IgD-negative memory B cell (primary cell): ENCODE data around the gene LHPP. TPM values are rescaled to one million over a fixed set of nuclear protein-coding genes. Genes with fewer than 3 reads are reported as not detected.

ENCODE experiments used
- H3K27ac Mint-ChIP-seq, 3 donors: one replicate each; pipeline ENCODE4 v1.8.0; 2020 to 2022; ENCODE audit warnings: mild to moderate bottlenecking in 3 of 3, mixed read lengths in 3 of 3, moderate library complexity in 1 of 3
- H3K27me3 Mint-ChIP-seq: one replicate; pipeline ENCODE4 v1.8.0; 2021; ENCODE audit warnings: mixed read lengths
- H3K36me3 Mint-ChIP-seq: one replicate; pipeline ENCODE4 v1.8.0; 2020; ENCODE audit warnings: mild to moderate bottlenecking, mixed read lengths
- H3K4me1 Mint-ChIP-seq, 3 donors: one replicate each; pipeline ENCODE4 v1.8.0; 2020 to 2022; ENCODE audit warnings: mixed read lengths in 3 of 3, mild to moderate bottlenecking in 1 of 3
- H3K4me3 Mint-ChIP-seq, 4 donors: one replicate each; pipeline ENCODE4 v1.8.0; 2020 to 2022; ENCODE audit warnings: mild to moderate bottlenecking in 4 of 4, mixed read lengths in 4 of 4, moderate library complexity in 3 of 4
- H3K9me3 Mint-ChIP-seq, 3 donors: one replicate each; pipeline ENCODE4 v1.8.0; 2020 to 2021; ENCODE audit warnings: mixed read lengths in 3 of 3, mild to moderate bottlenecking in 1 of 3
- polyA plus RNA-seq: library from polyadenylated mRNA; unstranded; fragments of 300-500 nt; fragmentation: Illumina TruSeq; gene quantifications from one replicate; pipeline ENCODE4 v1.2.3, GENCODE V29; 2021

LHPP gene
- polyA plus RNA-seq, 1 donor from 2014 or later, result 52.0 TPM

DNA sequence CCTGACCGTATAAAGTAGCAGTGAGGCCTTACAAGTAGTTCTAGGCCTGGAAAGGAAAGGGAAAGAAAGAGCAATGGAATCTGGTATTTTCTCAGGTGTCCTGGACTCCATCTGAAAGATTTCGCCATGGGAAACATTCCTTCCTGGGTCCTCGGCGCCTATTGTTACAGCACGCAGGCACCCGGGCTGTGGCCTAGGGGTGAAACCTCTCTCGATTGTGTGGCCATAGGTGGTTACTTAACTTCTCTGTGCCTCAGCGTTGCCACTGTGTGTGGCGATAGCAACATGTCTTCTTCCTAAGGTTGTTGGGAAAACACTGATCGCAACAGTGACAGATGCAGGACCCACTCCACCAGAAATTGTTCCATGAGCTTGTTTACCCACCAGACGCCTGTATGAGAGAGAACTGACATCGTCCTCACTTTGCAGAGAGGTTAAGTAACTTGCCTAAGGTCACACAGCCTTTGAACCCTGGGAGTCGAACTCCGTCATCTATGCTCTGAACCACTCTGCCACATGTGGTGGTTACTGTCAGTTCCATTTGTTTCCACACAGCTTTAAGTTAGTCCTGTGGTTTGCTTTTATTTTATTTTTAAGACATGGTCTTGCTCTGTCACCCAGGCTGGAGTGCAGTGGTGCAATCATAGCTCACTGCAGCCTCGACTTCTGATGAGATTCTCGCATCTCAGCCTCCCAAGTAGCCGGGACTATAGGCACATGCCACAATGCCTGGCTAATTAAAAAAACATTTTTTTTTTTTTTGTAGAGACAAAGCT is 73.4 kb downstream of the LHPP start:
- no peaks in the 10 kb centered on the region for H3K36me3 Mint-ChIP-seq
- H3K27me3 Mint-ChIP-seq, result no peaks in the 10 kb centered on the region
- no peaks in the 10 kb centered on the region for H3K9me3 Mint-ChIP-seq
- peak overlapping the region; percentile 87 to 97 (median 89) for H3K27ac Mint-ChIP-seq
- H3K4me1 Mint-ChIP-seq, result peaks cover 32 to 44% (median 36%) of the 10 kb centered on the region in 3 donors
- peak overlapping the region; percentile 35 to 82 (median 68) for H3K4me3 Mint-ChIP-seq

DNA sequence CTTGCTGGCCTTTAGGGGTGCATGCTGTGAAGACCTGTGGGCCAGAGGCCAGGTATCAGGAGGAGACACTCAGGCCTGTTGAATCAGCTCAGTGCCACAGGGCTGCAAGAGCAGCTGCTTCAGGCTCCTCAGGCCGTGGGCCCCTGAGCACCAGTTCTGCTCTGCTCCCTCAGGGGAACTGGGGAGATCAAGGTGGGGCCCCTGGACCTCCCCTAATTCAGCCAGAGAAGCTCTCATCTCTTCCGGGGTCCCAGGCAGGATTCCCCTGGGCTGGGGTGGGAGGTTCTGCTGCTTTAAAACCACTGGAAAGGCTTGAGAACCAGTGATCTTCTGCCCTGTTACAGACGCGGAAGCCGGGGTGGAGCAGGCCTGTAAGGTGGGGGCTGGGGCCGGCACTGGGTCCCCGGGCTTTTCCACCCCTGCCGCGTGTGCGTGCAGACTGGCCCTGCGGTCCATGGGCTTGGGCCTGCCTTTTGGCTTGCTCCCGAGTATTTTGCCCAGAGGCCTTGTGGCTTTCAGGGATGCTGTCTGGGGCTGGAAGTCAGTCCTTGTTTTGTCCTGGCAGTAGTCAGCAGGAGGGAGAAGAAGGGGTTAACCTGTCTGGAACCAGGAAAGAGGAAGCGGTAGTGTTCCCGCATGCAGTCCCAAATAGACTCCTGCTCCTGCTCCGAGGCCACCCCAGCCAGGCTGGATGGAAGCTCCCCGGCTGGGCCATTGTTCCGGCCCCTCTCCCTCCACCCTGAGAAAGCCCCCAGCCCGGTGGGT is 74.3 kb downstream of the LHPP start:
- Mint-ChIP-seq H3K4me1 (peaks cover 31 to 40% (median 37%) of the 10 kb centered on the region in 3 donors), H3K9me3 (no peaks in the 10 kb centered on the region)

DNA sequence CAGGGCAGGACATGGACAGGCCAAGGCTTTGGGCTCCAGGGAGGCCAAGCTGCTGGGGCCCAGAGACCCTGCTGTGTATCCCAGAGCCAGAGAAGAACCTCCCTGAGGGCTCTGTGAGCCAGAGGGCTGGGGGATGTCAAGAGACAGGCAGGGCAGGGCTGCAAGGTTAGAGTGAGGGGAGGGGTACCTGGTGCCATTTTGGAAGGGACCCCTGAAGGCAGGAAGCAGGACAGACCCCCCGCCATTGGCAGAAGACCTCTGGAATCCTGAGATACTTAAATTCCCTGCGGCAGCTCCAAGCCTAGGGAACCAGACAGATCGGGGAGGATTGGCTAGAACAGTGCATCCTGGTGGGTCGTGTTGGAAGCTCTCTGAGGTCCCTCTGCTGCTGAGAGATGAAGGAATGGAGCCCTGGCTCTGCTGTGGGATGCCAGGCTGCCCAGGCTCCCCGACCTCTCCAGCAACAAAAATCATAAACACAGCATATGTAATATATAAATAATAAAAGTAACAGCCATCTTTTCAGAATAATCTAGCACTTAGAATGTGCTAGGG is 75.0 kb downstream of the LHPP start:
- H3K27ac Mint-ChIP-seq, result peak overlapping the region; percentile 87 to 97 (median 89)
- H3K36me3 Mint-ChIP-seq, result no peaks in the 10 kb centered on the region
- H3K4me3 Mint-ChIP-seq, result peak overlapping the region in 2 of 4 donors; percentile 40 to 49
- no peaks in the 10 kb centered on the region for H3K9me3 Mint-ChIP-seq
- H3K27me3 Mint-ChIP-seq, result no peaks in the 10 kb centered on the region
- H3K4me1 Mint-ChIP-seq, result peaks cover 31 to 38% (median 37%) of the 10 kb centered on the region in 3 donors

More for the DNA sequence above, 74.3 kb downstream of the LHPP start:
- H3K27ac Mint-ChIP-seq, result peak overlapping the region; percentile 87 to 97 (median 89)
- no peaks in the 10 kb centered on the region for H3K36me3 Mint-ChIP-seq
- no peaks in the 10 kb centered on the region for H3K27me3 Mint-ChIP-seq
- peak overlapping the region in 3 of 4 donors; percentile 40 to 72 (median 46) for H3K4me3 Mint-ChIP-seq

DNA sequence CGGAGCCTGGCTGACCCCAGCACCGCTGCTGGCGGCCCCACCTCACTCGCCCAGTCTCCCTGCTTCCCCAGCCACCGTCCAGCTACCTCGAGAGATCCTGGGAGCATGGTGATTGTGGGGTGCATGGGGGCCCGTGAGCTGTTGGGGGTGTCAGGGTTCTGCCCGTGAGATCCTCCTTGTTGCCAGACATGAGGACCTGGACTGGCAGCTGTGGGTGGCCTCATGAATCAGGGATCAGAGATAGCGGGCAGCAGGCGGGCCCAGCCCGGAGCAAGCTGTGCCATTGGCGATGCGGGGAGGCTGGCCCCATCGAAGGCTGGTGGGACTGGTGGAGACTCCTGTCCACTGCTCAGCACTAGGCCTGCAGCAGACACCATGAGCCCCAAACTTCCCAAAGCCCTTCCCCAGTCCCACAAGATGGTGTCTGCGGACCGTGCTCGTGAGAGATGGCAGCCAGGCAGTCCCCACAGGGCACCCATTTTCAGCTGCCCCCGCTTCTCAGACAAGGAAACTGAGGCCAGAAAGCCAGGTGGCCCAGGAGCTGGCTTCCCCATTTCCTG is 75.6 kb downstream of the LHPP start:
- no peaks in the 10 kb centered on the region for H3K27me3 Mint-ChIP-seq
- peak overlapping the region in 2 of 3 donors; percentile 87 to 89 for H3K27ac Mint-ChIP-seq

DNA sequence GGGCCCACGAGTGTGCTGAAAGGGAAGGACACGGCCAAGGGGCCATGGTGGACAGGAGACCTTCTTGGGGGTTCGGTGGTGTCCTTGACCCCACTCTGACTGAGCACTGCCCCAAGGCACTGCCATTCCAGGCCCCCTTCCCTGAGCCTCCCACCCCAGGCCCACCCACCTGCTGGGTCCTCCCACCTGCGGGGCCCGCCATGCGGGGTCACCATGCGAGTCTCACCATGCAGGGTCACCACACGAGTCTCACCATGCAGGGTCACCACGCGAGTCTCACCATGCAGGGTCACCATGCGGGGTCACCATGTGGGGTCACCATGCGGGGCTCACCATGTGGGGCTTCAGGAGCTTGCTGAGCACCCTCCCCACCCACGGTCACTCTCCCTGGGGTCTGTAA is 76.3 kb downstream of the LHPP start:
- Mint-ChIP-seq H3K27ac (no peak overlapping the region), H3K9me3 (no peaks in the 10 kb centered on the region), H3K36me3 (no peaks in the 10 kb centered on the region), H3K4me1 (peaks cover 29 to 37% (median 35%) of the 10 kb centered on the region in 3 donors), H3K27me3 (no peaks in the 10 kb centered on the region), H3K4me3 (no peak overlapping the region)

More for the DNA sequence above, 75.6 kb downstream of the LHPP start:
- Mint-ChIP-seq H3K36me3 (no peaks in the 10 kb centered on the region), H3K4me3 (peak overlapping the region in 1 of 4 donors; percentile 49), H3K9me3 (no peaks in the 10 kb centered on the region), H3K4me1 (peaks cover 31 to 38% (median 37%) of the 10 kb centered on the region in 3 donors)

DNA sequence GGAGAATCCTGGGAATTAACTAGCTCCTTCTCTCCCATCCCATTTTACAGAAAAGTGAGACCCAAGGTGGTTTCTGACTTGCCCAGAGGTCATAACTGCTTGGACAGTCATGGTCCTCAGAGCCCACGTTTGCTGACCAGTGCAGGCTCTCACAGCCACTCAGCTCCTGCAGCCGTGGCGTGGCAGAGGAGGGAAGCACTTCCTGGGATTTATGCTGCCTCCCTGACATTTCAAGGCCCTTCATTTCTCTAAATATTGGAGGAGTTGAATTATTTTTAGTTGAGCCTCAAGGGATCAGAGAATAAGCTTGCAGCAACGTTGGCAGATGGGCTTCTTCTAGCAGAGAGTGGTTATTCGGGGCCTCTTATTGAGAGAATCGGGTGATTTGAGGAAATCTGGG is 77.1 kb downstream of the LHPP start:
- Mint-ChIP-seq H3K27ac (peak overlapping the region in 2 of 3 donors; percentile 5 to 90), H3K4me3 (peak overlapping the region in 2 of 4 donors; percentile 26 to 27), H3K27me3 (no peaks in the 10 kb centered on the region), H3K9me3 (no peaks in the 10 kb centered on the region), H3K36me3 (no peaks in the 10 kb centered on the region), H3K4me1 (peaks cover 29 to 42% (median 34%) of the 10 kb centered on the region in 3 donors)

DNA sequence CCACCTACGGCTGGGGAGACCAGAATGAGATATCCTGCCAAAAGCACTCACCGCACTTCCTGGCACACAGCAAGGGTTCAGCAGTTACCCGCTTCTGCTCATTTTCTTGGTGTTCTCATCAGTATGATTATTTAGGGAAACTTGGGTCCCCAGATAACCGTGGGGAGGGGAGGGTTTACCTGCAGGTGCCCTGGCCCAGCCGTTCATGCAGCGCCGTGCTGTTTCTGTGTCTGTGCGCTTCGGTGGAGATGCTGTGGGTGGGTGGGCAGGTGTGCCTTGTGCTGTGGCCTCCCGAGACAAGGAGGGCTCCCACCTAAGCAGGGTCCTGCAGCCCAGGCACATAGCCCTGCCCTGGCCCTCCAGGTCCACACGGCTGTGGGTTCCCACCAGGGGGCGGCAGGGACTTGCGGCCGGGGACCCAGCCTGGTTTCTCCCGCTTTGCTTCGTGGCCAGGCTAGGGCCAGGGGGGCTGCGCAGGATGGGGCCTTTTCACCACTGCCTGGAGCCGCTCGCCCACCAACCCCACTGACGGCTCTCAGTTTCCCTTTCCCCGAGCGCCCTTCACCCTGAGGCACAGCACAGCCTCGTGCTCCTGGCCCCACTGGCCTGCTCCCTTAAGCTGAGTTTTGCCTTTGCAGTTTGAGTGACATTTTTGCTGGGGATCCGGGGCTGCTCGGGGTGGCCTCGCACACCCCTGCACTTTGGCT is 78.5 kb downstream of the LHPP start:
- peak overlapping the region; percentile 48 to 90 (median 89) for H3K27ac Mint-ChIP-seq
- no peaks in the 10 kb centered on the region for H3K27me3 Mint-ChIP-seq
- peaks cover 27 to 42% (median 28%) of the 10 kb centered on the region in 3 donors for H3K4me1 Mint-ChIP-seq
- no peaks in the 10 kb centered on the region for H3K9me3 Mint-ChIP-seq
- H3K4me3 Mint-ChIP-seq, result peak overlapping the region in 3 of 4 donors; percentile 36 to 78 (median 75)
- H3K36me3 Mint-ChIP-seq, result no peaks in the 10 kb centered on the region

DNA sequence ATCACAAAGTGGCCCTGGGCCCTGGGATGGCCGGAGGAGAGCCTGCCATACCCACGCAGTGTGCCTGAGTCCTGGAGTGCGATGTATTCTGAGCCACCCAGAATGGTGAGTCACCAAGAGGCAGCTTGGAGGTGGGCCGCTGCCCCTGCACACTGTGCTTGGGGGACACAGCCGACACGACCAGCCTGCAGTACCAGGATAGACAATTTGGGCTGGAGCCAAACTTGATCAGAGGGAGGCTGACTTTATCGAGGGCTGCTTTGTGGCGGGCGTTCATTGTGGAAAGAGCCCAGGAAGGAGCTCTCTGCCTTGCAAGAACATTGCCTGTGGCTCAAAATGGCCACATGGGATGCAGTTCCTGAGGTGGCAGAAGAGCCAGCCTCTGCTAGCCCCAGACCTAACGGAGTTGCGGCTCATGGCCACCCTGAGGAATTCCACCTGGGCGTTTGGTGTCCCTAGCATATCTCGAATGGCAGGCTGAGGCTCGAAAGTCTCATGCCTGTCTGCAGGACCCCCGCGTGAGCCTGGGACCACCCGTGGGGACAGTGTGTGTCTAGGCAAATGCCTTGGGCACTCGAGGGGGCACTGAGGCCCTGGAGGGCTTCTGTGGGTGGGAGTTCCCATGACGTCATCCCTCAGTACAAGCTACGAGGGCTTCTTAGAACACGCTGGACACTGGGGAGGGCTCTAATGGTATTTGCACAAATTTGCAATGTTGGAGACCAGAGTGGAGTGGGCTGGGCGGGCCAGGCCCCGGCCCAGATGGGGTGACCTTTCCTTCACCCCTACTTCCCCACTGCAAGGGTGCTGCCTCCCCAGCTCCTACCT is 79.7 kb downstream of the LHPP start:
- Mint-ChIP-seq H3K4me3 (no peak overlapping the region), H3K27ac (no peak overlapping the region), H3K36me3 (peaks cover 1% of the 10 kb centered on the region), H3K4me1 (peaks cover 24 to 46% (median 29%) of the 10 kb centered on the region in 3 donors), H3K9me3 (no peaks in the 10 kb centered on the region), H3K27me3 (no peaks in the 10 kb centered on the region)

DNA sequence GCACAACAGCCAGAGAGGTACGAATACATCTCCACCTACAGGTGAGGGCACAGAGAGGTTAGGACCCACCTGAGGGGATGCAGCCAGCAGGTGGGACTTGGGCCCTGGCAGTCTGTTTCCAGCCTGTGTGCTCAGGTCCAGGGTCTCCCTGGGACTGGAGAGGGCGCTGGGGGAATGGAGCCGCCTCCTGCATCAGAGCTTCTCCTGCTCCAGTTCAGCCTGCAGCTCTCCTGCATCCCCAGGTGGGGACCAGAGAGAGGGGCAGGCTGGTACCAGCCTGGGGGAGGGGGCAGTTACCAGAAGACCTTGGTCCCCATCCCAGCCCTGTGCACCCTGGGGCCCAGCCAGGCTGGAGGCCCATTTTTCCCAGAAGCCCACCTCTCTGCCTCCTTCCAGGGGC is 80.7 kb downstream of the LHPP start:
- Mint-ChIP-seq H3K4me1 (peaks cover 30 to 53% (median 30%) of the 10 kb centered on the region in 3 donors), H3K27ac (no peak overlapping the region), H3K9me3 (no peaks in the 10 kb centered on the region), H3K36me3 (peaks cover 2% of the 10 kb centered on the region), H3K27me3 (no peaks in the 10 kb centered on the region), H3K4me3 (peak overlapping the region in 1 of 4 donors; percentile 22)

DNA sequence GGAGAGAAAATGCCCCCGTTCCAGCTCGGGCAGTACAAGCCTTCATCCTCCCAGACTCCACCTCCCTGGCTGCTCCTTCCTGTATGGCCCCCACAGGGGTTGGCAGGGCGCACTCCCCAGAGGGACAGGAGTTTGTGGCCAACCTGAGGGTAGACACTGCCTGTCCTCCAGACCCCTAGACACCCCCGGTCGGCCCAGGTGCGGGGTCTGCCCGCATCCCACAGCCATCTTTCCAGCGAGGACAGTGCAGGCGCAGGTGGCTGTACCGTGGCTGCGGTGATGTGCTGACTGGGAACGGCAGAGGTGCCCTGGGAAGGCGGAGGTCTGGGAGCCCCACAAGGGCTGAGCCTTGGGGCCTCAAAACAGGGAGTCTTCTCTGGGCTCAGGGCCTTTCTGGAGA is 81.5 kb downstream of the LHPP start:
- Mint-ChIP-seq H3K27ac (peak overlapping the region in 2 of 3 donors; percentile 18 to 63), H3K4me3 (peak overlapping the region in 1 of 4 donors; percentile 60), H3K9me3 (no peaks in the 10 kb centered on the region), H3K36me3 (peaks cover 2% of the 10 kb centered on the region), H3K4me1 (peaks cover 32 to 60% (median 35%) of the 10 kb centered on the region in 3 donors), H3K27me3 (no peaks in the 10 kb centered on the region)

DNA sequence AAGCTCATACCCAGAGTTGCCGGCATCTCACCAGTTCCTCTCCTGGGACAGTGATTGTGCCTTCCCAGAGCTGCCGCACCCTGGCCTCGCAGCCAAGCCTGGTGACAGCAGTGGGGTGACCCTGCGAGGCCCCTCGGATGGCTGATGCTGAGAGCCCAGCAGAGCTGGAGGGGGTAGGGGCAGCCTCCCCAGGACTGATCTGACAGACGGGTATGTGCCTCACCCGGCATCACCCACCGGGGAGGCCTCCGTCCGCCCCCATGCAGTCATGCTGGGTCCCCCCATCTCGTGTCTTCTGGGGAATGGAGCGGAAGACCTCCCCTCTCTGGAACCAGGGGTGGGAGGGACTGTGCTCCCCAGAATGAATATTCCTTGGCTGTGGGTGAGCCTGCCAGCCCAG is 82.3 kb downstream of the LHPP start:
- peak overlapping the region in 2 of 4 donors; percentile 23 to 92 for H3K4me3 Mint-ChIP-seq

DNA sequence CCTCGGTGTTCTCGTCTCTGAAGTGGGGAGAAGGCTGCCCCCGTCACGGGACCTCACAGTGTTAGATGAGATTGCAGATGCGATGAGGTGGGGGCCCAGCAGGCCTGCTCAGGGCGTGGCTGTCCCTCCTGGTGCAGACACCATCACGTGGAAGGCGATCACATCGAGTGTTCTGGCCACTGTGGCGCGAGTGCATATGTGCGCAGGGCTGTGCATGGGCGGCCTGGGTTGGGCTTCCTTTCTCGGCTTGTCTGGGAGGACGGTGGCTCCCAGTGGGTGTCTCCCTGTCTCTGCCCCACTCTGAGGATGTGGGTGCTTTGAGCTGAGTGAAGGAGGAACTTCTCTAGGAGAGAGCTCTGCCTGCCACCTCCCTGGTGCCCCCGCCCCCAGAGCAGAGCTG is 83.1 kb downstream of the LHPP start:
- Mint-ChIP-seq H3K4me3 (peak overlapping the region; percentile 81 to 95 (median 90)), H3K9me3 (no peaks in the 10 kb centered on the region), H3K36me3 (peaks cover 2% of the 10 kb centered on the region), H3K27me3 (no peaks in the 10 kb centered on the region), H3K27ac (peak overlapping the region; percentile 80 to 97 (median 88)), H3K4me1 (peaks cover 35 to 58% (median 37%) of the 10 kb centered on the region in 3 donors)

More for the DNA sequence above, 82.3 kb downstream of the LHPP start:
- Mint-ChIP-seq H3K4me1 (peaks cover 35 to 57% (median 36%) of the 10 kb centered on the region in 3 donors), H3K27me3 (no peaks in the 10 kb centered on the region), H3K27ac (peak overlapping the region; percentile 80 to 97 (median 88)), H3K36me3 (peaks cover 2% of the 10 kb centered on the region), H3K9me3 (no peaks in the 10 kb centered on the region)

DNA sequence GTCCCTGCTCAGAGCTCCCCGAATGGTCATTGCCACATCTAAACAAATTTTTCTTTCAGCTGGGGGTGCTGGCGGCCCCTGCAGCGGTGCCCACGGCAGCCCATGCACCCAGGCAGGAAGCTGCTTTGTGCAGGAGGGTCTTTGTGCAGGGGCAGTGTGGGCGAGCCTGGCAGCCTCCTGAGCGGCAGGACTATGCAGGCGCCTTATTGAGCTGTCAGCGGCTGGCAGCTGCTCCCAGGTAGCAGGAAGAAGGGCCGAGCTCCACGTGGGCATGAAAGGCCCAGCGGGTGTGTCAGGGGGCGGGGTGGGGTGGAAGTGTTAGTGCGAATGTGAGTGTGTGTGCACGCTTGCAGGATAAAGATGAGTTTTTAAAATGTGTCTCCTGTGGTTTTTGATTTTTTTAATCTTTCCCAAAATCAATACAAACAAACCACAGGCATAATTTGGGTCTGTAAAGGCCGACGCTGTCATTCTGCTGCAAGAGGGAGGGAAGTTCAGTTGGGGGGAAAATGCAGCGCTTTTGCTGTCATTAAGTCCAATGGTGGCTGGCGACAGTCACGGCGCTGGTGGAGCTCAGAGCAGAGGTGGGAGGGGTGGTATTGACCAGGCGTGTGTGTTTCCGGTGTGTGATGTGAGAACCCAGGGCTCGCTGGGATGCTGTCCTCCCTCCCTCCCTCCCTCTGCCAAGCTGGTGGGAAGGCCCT is 83.9 kb downstream of the LHPP start:
- no peaks in the 10 kb centered on the region for H3K9me3 Mint-ChIP-seq
- H3K4me3 Mint-ChIP-seq, result peak overlapping the region; percentile 81 to 95 (median 92)

More for the DNA sequence above, 83.9 kb downstream of the LHPP start:
- no peaks in the 10 kb centered on the region for H3K27me3 Mint-ChIP-seq
- H3K36me3 Mint-ChIP-seq, result peaks cover 2% of the 10 kb centered on the region
- H3K4me1 Mint-ChIP-seq, result peaks cover 38 to 59% (median 42%) of the 10 kb centered on the region in 3 donors
- H3K27ac Mint-ChIP-seq, result peak overlapping the region in 2 of 3 donors; percentile 80 to 97
